HPDE6-E6E7 (cell line): Measurements from ENCODE around the gene CLEC2A.

Source experiments
- DNase-seq: peaks from one replicate; pipeline ENCODE4 v3.0.0; 2011; ENCODE audit warnings: missing footprints; ENCODE audit errors: extremely low spot score

CLEC2A gene

GRCh38 chr12:9933958-9934357 is 1.8 kb upstream of the CLEC2A start:
- no peak for DNase-seq

GRCh38 chr12:9931245-9931644 is 925 bp downstream of the CLEC2A start:
- no peak for DNase-seq

- DNase-seq: no peak
Observed at GRCh38 chr12:9928607-9929006, 3.6 kb downstream of the CLEC2A start.

GRCh38 chr12:9926876-9927275 is 5.3 kb downstream of the CLEC2A start:
- DNase-seq: no peak

- DNase-seq: peak; percentile 16
Observed at GRCh38 chr12:9925705-9926393, 6.3 kb downstream of the CLEC2A start.

GRCh38 chr12:9922429-9922828 is 9.7 kb downstream of the CLEC2A start:
- DNase-seq: no peak

- DNase-seq: no peak
Observed at GRCh38 chr12:9920451-9920850, 11.7 kb downstream of the CLEC2A start.

GRCh38 chr12:9919443-9919842 is 12.7 kb downstream of the CLEC2A start:
- no peak for DNase-seq

GRCh38 chr12:9911708-9912107 is 20.5 kb downstream of the CLEC2A start:
- no peak for DNase-seq

GRCh38 chr12:9910716-9911421 is 21.3 kb downstream of the CLEC2A start:
- DNase-seq: no peak

GRCh38 chr12:9909724-9910123 is 22.4 kb downstream of the CLEC2A start:
- no peak for DNase-seq

GRCh38 chr12:9908350-9908749 is 23.8 kb downstream of the CLEC2A start:
- DNase-seq: no peak

GRCh38 chr12:9907769-9908168 is 24.4 kb downstream of the CLEC2A start:
- DNase-seq: no peak

- DNase-seq: no peak
Observed at GRCh38 chr12:9906873-9907272, 25.3 kb downstream of the CLEC2A start.

GRCh38 chr12:9902539-9903228 is 29.5 kb downstream of the CLEC2A start:
- no peak for DNase-seq

- DNase-seq: no peak
Observed at GRCh38 chr12:9900930-9901329, 31.2 kb downstream of the CLEC2A start.

GRCh38 chr12:9899209-9899608 is 33.0 kb downstream of the CLEC2A start:
- DNase-seq: no peak

GRCh38 chr12:9897535-9897934 is 34.6 kb downstream of the CLEC2A start:
- peak; percentile 54 for DNase-seq

- no peak for DNase-seq
Observed at GRCh38 chr12:9895215-9895971, 36.8 kb downstream of the CLEC2A start.

- no peak for DNase-seq
Observed at GRCh38 chr12:9888665-9889273, 43.4 kb downstream of the CLEC2A start.

GRCh38 chr12:9883175-9883574 is 49.0 kb downstream of the CLEC2A start:
- DNase-seq: no peak

GRCh38 chr12:9881988-9882387 is 50.2 kb downstream of the CLEC2A start:
- DNase-seq: no peak
